HL-60 (cell line): ENCODE results near the gene S100A8.

Experiments
- CTCF ChIP-seq: IDR thresholded peaks from one replicate; pipeline ENCODE4 v1.5.1; 2011; ENCODE audit warnings: low read length, control low read depth, inconsistent platforms; ENCODE audit not compliant: insufficient read depth
- GABPA ChIP-seq: IDR thresholded peaks from 2 replicates; pipeline ENCODE4 v1.6.1; 2012; ENCODE audit warnings: low read depth
- POLR2AphosphoS5 ChIP-seq: IDR thresholded peaks from 2 replicates; pipeline ENCODE4 v1.6.1; 2012; ENCODE audit warnings: low read depth
- REST ChIP-seq: IDR thresholded peaks from 2 replicates; pipeline ENCODE4 v1.6.1; 2012; ENCODE audit warnings: low read depth; ENCODE audit not compliant: insufficient replicate concordance

GRCh38 chr1:153346077-153346723 is 44.7 kb downstream of the S100A8 start:
- TF ChIP-seq CTCF, result no peak
- TF ChIP-seq GABPA, result no peak
- no peak for TF ChIP-seq POLR2AphosphoS5
- TF ChIP-seq REST, result no peak
